ENCODE results near the gene GCK.

GCK gene

GRCh38 chr7:44152971-44153947 is 36.0 kb downstream of the GCK start:
- in situ Hi-C loops (cut with MboI; ENCODE audit: low pct_unique_long_range_greater_than_20kb, low sequenced_read_pairs, unreplicated experiment): no loop called here
- no peak for TF ChIP-seq CTCF (IDR thresholded peaks at IDR 0.05; ENCODE audit: extremely low read depth, insufficient read depth, missing control alignments)
- no peak for DNase-seq (ENCODE audit: low spot score)

GRCh38 chr7:44151956-44152355 is 37.3 kb downstream of the GCK start:
- no peak for TF ChIP-seq CTCF (IDR thresholded peaks at IDR 0.05; ENCODE audit: extremely low read depth, insufficient read depth, missing control alignments)
- DNase-seq (ENCODE audit: low spot score): no peak
- in situ Hi-C loops (cut with MboI; ENCODE audit: low pct_unique_long_range_greater_than_20kb, low sequenced_read_pairs, unreplicated experiment): no loop called here

GRCh38 chr7:44150966-44151941 is 38.0 kb downstream of the GCK start:
- TF ChIP-seq CTCF (IDR thresholded peaks at IDR 0.05; ENCODE audit: extremely low read depth, insufficient read depth, missing control alignments): no peak
- in situ Hi-C loops (cut with MboI; ENCODE audit: low pct_unique_long_range_greater_than_20kb, low sequenced_read_pairs, unreplicated experiment): no loop called here
- no peak for DNase-seq (ENCODE audit: low spot score)

GRCh38 chr7:44150466-44150832 is 38.8 kb downstream of the GCK start:
- no peak for DNase-seq (ENCODE audit: low spot score)
- no peak for TF ChIP-seq CTCF (IDR thresholded peaks at IDR 0.05; ENCODE audit: extremely low read depth, insufficient read depth, missing control alignments)
- in situ Hi-C loops (cut with MboI; ENCODE audit: low pct_unique_long_range_greater_than_20kb, low sequenced_read_pairs, unreplicated experiment): no loop called here

GRCh38 chr7:44149571-44150465 is 39.4 kb downstream of the GCK start:
- no peak for TF ChIP-seq CTCF (IDR thresholded peaks at IDR 0.05; ENCODE audit: extremely low read depth, insufficient read depth, missing control alignments)
- no peak for DNase-seq (ENCODE audit: low spot score)
- in situ Hi-C loops (cut with MboI; ENCODE audit: low pct_unique_long_range_greater_than_20kb, low sequenced_read_pairs, unreplicated experiment): no loop called here
